Thoracic aorta (tissue), 2 donors: ENCODE measurements around the gene PCYOX1L. TPM values are rescaled to one million over a fixed set of nuclear protein-coding genes. Genes with fewer than 3 reads are reported as not detected.

Experiments
- ATAC-seq: fragments of 150-250 bp; one replicate; pipeline ENCODE4 v1.8.0; 2017; ENCODE audit warnings: low read depth; ENCODE audit not compliant: insufficient number of reproducible peaks, low FRiP score
- DNase-seq: peaks from one replicate; pipeline ENCODE4 v3.0.0-alpha.2; 2020; ENCODE audit warnings: low spot score
- H3K27ac ChIP-seq, 2 donors: fragments of 200-600 bp; sonication (generic); 1 replicate in 1 of 2; 2 replicates in 1 of 2; pipeline ENCODE4 v1.5.1; 2016; ENCODE audit warnings: mild to moderate bottlenecking in 2 of 2, moderate library complexity in 2 of 2
- H3K27me3 ChIP-seq: fragments of 200-600 bp; sonication (generic); replicated peaks from 2 replicates; pipeline ENCODE4 v1.6.0; 2016; ENCODE audit warnings: mild to moderate bottlenecking; ENCODE audit not compliant: insufficient read depth
- H3K36me3 ChIP-seq: fragments of 200-600 bp; sonication (generic); one replicate; pipeline ENCODE4 v1.5.1; 2016
- H3K4me1 ChIP-seq, 2 donors: fragments of 200-600 bp; sonication (generic); 1 replicate in 1 of 2; 2 replicates in 1 of 2; pipeline versions ENCODE4 v1.5.1 to v1.6.0; 2016; ENCODE audit warnings: low read depth in 2 of 2, mild to moderate bottlenecking in 1 of 2; ENCODE audit not compliant: control insufficient read depth in 1 of 2
- H3K4me3 ChIP-seq: fragments of 200-600 bp; sonication (generic); 2 replicates; pipeline ENCODE4 v1.5.1; 2016; ENCODE audit warnings: mild to moderate bottlenecking
- H3K9me3 ChIP-seq: fragments of 200-600 bp; sonication (generic); 2 replicates; pipeline ENCODE4 v1.5.1; 2016
- CTCF ChIP-seq: fragments of 200-600 bp; sonication (generic); IDR thresholded peaks from one replicate; pipeline ENCODE4 v1.5.1; 2019; ENCODE audit warnings: antibody characterized with exemption
- total RNA-seq, 2 donors: library from RNA; depleted of rRNA; stranded (reverse); fragments of >200 nt; gene quantifications; one replicate each; pipeline versions ENCODE4 v1.1.0 to v1.2.3, GENCODE V29; 2016

PCYOX1L gene
- total RNA-seq, 2 donors from 2014 or later = 7.3 to 7.8 TPM

GRCh38 chr5:149345892-149346222, 12.0 kb upstream of the PCYOX1L start:
- DNase-seq (no peak), ATAC-seq (no peak)
- Histone ChIP-seq H3K4me1 (peaks cover 8 to 9% of the 10 kb centered on the region in 2 donors), H3K4me3 (peak overlapping the region; percentile 84), H3K27ac (peak overlapping the region in 1 of 2 donors; percentile 85), H3K27me3 (no peaks in the 10 kb centered on the region), H3K36me3 (peaks cover 23% of the 10 kb centered on the region), H3K9me3 (no peaks in the 10 kb centered on the region)
- no peak for TF ChIP-seq CTCF

DNA sequence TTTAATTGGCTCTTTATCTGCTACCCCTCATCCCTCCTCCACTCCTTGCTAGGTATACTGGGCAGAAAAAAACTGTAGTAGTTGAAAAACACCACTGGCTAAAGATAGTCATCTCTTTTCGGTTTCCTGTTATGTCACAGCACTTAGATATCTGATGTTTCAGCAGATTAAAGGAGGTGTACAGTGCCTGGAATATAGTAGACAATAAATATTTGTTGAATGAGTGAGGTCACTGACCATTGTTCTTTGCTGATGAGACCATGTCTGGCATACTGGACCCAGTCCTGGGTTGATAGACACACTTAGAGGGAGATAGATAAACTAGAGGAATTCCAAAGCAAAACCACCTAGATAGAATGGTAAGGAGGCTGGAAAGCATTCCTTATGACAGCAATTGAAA, 9.3 kb upstream of the PCYOX1L start:
- H3K4me3 ChIP-seq = no peak overlapping the region
- no peak for DNase-seq
- no peak for TF ChIP-seq CTCF
- no peak overlapping the region for H3K27ac ChIP-seq
- ATAC-seq = no peak
- no peaks in the 10 kb centered on the region for H3K27me3 ChIP-seq
- H3K36me3 ChIP-seq = peaks cover 26% of the 10 kb centered on the region
- H3K9me3 ChIP-seq = no peaks in the 10 kb centered on the region
- peaks cover 8 to 9% of the 10 kb centered on the region in 2 donors for H3K4me1 ChIP-seq

DNA sequence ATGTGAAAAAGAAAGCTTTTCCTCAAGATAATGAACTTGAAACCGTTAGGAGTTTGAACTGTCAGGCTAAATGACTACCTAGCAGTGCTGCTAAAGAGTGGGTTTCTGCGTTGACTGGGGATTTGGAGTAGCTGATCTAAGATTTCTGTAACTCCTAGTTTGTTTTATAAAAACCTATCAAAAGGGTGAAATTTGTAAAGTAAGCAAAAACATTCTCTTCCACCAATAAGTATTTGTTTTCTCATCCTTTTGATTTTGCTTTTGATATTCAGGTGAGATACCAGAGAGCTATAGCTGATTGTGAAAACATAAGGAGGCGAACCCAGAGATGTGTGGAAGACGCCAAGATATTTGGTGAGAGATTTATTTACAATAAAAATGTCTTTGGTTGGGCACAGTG, 8.5 kb upstream of the PCYOX1L start:
- no peak for TF ChIP-seq CTCF

GRCh38 chr5:149352169-149352568, 5.7 kb upstream of the PCYOX1L start:
- H3K9me3 ChIP-seq = no peaks in the 10 kb centered on the region
- ATAC-seq (no peak), DNase-seq (no peak)
- H3K4me3 ChIP-seq = no peak overlapping the region
- no peak overlapping the region for H3K27ac ChIP-seq
- TF ChIP-seq CTCF = no peak
- peaks cover under 1 to 3% of the 10 kb centered on the region in 2 donors for H3K4me1 ChIP-seq
- H3K27me3 ChIP-seq = no peaks in the 10 kb centered on the region
- peaks cover 26% of the 10 kb centered on the region for H3K36me3 ChIP-seq

More for the DNA sequence above, 8.5 kb upstream of the PCYOX1L start:
- Histone ChIP-seq H3K27ac (no peak overlapping the region), H3K36me3 (peaks cover 26% of the 10 kb centered on the region), H3K4me1 (peaks cover 5 to 9% of the 10 kb centered on the region in 2 donors), H3K27me3 (no peaks in the 10 kb centered on the region), H3K4me3 (no peak overlapping the region), H3K9me3 (no peaks in the 10 kb centered on the region)
- ATAC-seq (no peak), DNase-seq (no peak)

DNA sequence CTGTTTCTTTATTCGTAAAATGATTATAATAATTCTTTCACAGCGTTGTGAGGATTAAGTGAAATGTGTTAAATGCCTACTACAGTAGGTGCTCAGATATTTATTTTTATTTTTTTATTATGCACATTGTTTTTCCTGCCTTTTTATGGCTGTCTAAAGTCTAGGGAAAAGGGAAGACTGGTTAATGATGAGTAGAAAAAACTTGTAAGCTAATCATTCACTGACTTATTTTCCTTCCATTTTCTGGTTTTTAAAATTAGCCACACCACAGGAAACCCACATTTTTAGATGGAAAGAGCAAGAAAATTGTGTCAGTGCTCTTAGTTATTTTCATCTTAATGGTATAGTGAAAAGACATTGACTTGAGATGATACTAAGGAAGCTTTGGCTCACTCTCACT, 3.9 kb upstream of the PCYOX1L start:
- peaks cover 21% of the 10 kb centered on the region for H3K36me3 ChIP-seq
- TF ChIP-seq CTCF = no peak
- ATAC-seq = no peak
- no peaks in the 10 kb centered on the region for H3K9me3 ChIP-seq
- DNase-seq = no peak
- no peaks in the 10 kb centered on the region for H3K27me3 ChIP-seq
- no peak overlapping the region for H3K27ac ChIP-seq
- H3K4me1 ChIP-seq = peaks cover 4 to 14% of the 10 kb centered on the region in 2 donors
- H3K4me3 ChIP-seq = no peak overlapping the region
